HepG2 (cell line): ENCODE results near the gene MIEF1. TPM values are rescaled to one million over a fixed set of nuclear protein-coding genes. Genes with fewer than 3 reads are reported as not detected.

Experiments
- ATAC-seq: fragments of 200-7000 bp; cut with Tn5 transposase; 3 replicates; pipeline ENCODE4 v1.9.1; 2020; ENCODE audit warnings: mild to moderate bottlenecking, moderate library complexity
- BruUV-seq: library from RNA; stranded (reverse); fragments of 400-500 nt; replicated peaks from 2 replicates; lab custom pipeline; 2021; lab: Mats Ljungman, UMichigan
- CTCF ChIA-PET: fragments of 300-600 bp; formaldehyde crosslinking; extraction: SDS; loops from one replicate; lab custom pipeline; 2021; ENCODE audit warnings: low total read pairs, inconsistent platforms, low intra/inter-chr PET ratio; lab: Yijun Ruan, JAX
- POLR2A ChIA-PET: fragments of 350-600 bp; sonication (Branson Sonifier 250); formaldehyde crosslinking; loops from one replicate; lab custom pipeline; 2020; ENCODE audit warnings: antibody characterized with exemption, inconsistent platforms; lab: Yijun Ruan, JAX
- DNase-seq: peaks from one replicate; pipeline ENCODE4 v3.0.0-alpha.2; 2015; ENCODE audit warnings: low spot score
- FAIRE-seq: peaks from 3 replicates; lab custom pipeline; 2011; peaks lifted over from hg19 to GRCh38; lab: Jason Lieb, UNC
- H2AFZ ChIP-seq: one replicate; pipeline ENCODE4 v1.6.1; 2011; ENCODE audit warnings: low read length, inconsistent platforms
- H3K27ac ChIP-seq: fragments of 300-600 bp; 3 replicates; pipeline ENCODE4 v1.8.0; 2011; ENCODE audit warnings: mixed run types, mild to moderate bottlenecking, mixed read lengths, low read length, inconsistent platforms; ENCODE audit not compliant: insufficient read depth; ENCODE audit errors: extremely low read length
- H3K27me3 ChIP-seq, 2 experiments: fragments of 200-600 bp in 1 of 2; 2 replicates in 1 of 2; 3 replicates in 1 of 2; pipeline versions ENCODE4 v1.6.0 to v1.8.0; 2011; ENCODE audit warnings: low read length in 2 of 2, mild to moderate bottlenecking in 2 of 2, moderate library complexity in 2 of 2, inconsistent platforms in 1 of 2; ENCODE audit not compliant: insufficient read depth in 2 of 2, control insufficient read depth in 1 of 2
- H3K36me3 ChIP-seq, 2 experiments: fragments of 200-600 bp in 1 of 2; replicated peaks in 1 of 2; 2 replicates in 1 of 2; 3 replicates in 1 of 2; pipeline versions ENCODE4 v1.5.1 to v1.8.0; 2011; ENCODE audit warnings: low read length in 2 of 2, inconsistent platforms in 1 of 2; ENCODE audit not compliant: insufficient read depth in 2 of 2, control insufficient read depth in 1 of 2
- H3K4me1 ChIP-seq: 2 replicates; pipeline ENCODE4 v1.5.1; 2012; ENCODE audit warnings: low read length, inconsistent platforms; ENCODE audit not compliant: insufficient read depth
- H3K4me2 ChIP-seq: 2 replicates; pipeline ENCODE4 v1.6.0; 2011; ENCODE audit warnings: low read depth, low read length, inconsistent platforms
- H3K4me3 ChIP-seq, 3 experiments: fragments of 200-600 bp in 1 of 3; sonication (generic), shearing (Covaris generic) in 1 of 3; replicated peaks in 1 of 3; 2 replicates each; pipeline ENCODE4 v1.5.1; 2011 to 2016; ENCODE audit warnings: low read length in 3 of 3, inconsistent platforms in 2 of 3, low read depth in 2 of 3, mild to moderate bottlenecking in 2 of 3, control low read depth in 1 of 3, mixed read lengths in 1 of 3; ENCODE audit not compliant: insufficient read depth in 1 of 3
- H3K79me2 ChIP-seq: one replicate; pipeline ENCODE4 v1.6.1; 2011; ENCODE audit warnings: low read length, inconsistent platforms; ENCODE audit not compliant: insufficient read depth
- H3K9ac ChIP-seq: 2 replicates; pipeline ENCODE4 v1.6.0; 2011; ENCODE audit warnings: mild to moderate bottlenecking, low read depth, low read length, inconsistent platforms; ENCODE audit not compliant: insufficient read depth
- H3K9me3 ChIP-seq: 2 replicates; pipeline ENCODE4 v1.5.1; 2012; ENCODE audit warnings: mild to moderate bottlenecking, low read length
- H4K20me1 ChIP-seq: 2 replicates; pipeline ENCODE4 v1.6.0; 2011; ENCODE audit warnings: inconsistent platforms, mild to moderate bottlenecking, low read length, moderate library complexity; ENCODE audit not compliant: insufficient read depth
- AGO1 ChIP-seq: fragments of 200-400 bp; formaldehyde crosslinking; IDR thresholded peaks from 2 replicates; pipeline ENCODE4 v1.6.1; 2017; ENCODE audit warnings: mild to moderate bottlenecking, low read depth, low read length, moderate library complexity; ENCODE audit not compliant: poor library complexity, severe bottlenecking
- GATA4 ChIP-seq: sonication (generic); IDR thresholded peaks from 2 replicates; pipeline ENCODE4 v1.6.1; 2016; ENCODE audit warnings: antibody characterized with exemption, low read depth, borderline replicate concordance
- HNRNPL ChIP-seq: fragments of 200-400 bp; formaldehyde crosslinking; IDR thresholded peaks from 2 replicates; pipeline ENCODE4 v1.6.1; 2017; ENCODE audit warnings: mild to moderate bottlenecking, low read depth, low read length
- KLF12 ChIP-seq: sonication (generic); formaldehyde crosslinking; IDR thresholded peaks from 2 replicates; pipeline ENCODE4 v1.4.0; 2020; ENCODE audit warnings: missing genetic modification reagents, borderline replicate concordance
- MAFK ChIP-seq, 2 experiments: IDR thresholded peaks in 1 of 2; conservative IDR thresholded peaks in 1 of 2; 2 replicates each; pipeline ENCODE4 v1.6.1; 2011; ENCODE audit warnings: improper control_type of control experiment in 2 of 2, low read length in 2 of 2
- PHF20 ChIP-seq: sonication (generic); formaldehyde crosslinking; IDR thresholded peaks from 2 replicates; pipeline ENCODE4 v1.5.0; 2020; ENCODE audit warnings: mild to moderate bottlenecking, missing genetic modification reagents
- PHF21A ChIP-seq: sonication (generic); formaldehyde crosslinking; IDR thresholded peaks from 2 replicates; pipeline ENCODE4 v1.5.0; 2020; ENCODE audit warnings: mild to moderate bottlenecking, missing genetic modification reagents
- PRDM10 ChIP-seq: sonication (generic); formaldehyde crosslinking; IDR thresholded peaks from 2 replicates; pipeline ENCODE4 v1.4.0; 2020; ENCODE audit warnings: low read depth, missing genetic modification reagents
- SAP130 ChIP-seq: IDR thresholded peaks from 2 replicates; pipeline ENCODE4 v1.6.1; 2016; ENCODE audit warnings: low read depth
- SIN3A ChIP-seq: IDR thresholded peaks from 2 replicates; pipeline ENCODE4 v1.6.1; 2011; ENCODE audit warnings: low read depth, mild to moderate bottlenecking, control low read depth, low read length, borderline replicate concordance
- SMARCC2 ChIP-seq: fragments of 450-650 bp; IDR thresholded peaks from 2 replicates; pipeline ENCODE4 v1.6.1; 2017; ENCODE audit warnings: antibody characterized with exemption, mild to moderate bottlenecking
- SP5 ChIP-seq: IDR thresholded peaks from 2 replicates; pipeline ENCODE4 v1.6.1; 2016; ENCODE audit warnings: low read depth, borderline replicate concordance
- TBX2 ChIP-seq: sonication (generic); formaldehyde crosslinking; IDR thresholded peaks from 2 replicates; pipeline ENCODE4 v1.5.0; 2020; ENCODE audit warnings: missing genetic modification reagents, mild to moderate bottlenecking, borderline replicate concordance
- TSC22D2 ChIP-seq: sonication (generic); formaldehyde crosslinking; IDR thresholded peaks from 2 replicates; pipeline ENCODE4 v1.5.1; 2020; ENCODE audit warnings: missing genetic modification reagents, mild to moderate bottlenecking, borderline replicate concordance
- ZBTB7A ChIP-seq: sonication (generic); formaldehyde crosslinking; IDR thresholded peaks from 2 replicates; pipeline ENCODE4 v1.8.0; 2022; ENCODE audit warnings: mild to moderate bottlenecking, missing genetic modification reagents
- ZC3H4 ChIP-seq: sonication (generic); formaldehyde crosslinking; IDR thresholded peaks from 2 replicates; pipeline ENCODE4 v1.4.0; 2020; ENCODE audit warnings: missing genetic modification reagents, borderline replicate concordance
- ZFYVE20 ChIP-seq: sonication (generic); formaldehyde crosslinking; IDR thresholded peaks from 2 replicates; pipeline ENCODE4 v1.8.0; 2023; ENCODE audit warnings: low read depth, mild to moderate bottlenecking, moderate library complexity, missing genetic modification reagents, borderline replicate concordance
- ZNF24 ChIP-seq: fragments of 450-650 bp; IDR thresholded peaks from 2 replicates; pipeline ENCODE4 v1.6.1; 2017; ENCODE audit warnings: antibody characterized with exemption, mild to moderate bottlenecking
- ZNF496 ChIP-seq: sonication (generic); formaldehyde crosslinking; IDR thresholded peaks from 2 replicates; pipeline ENCODE4 v1.8.1; 2023; ENCODE audit warnings: mild to moderate bottlenecking, moderate library complexity, missing genetic modification reagents; ENCODE audit not compliant: insufficient replicate concordance
- ZNF772 ChIP-seq: sonication (generic); formaldehyde crosslinking; IDR thresholded peaks from 2 replicates; pipeline ENCODE4 v1.5.0; 2020; ENCODE audit warnings: mild to moderate bottlenecking, missing genetic modification reagents
- ZNF83 ChIP-seq: sonication (generic); formaldehyde crosslinking; IDR thresholded peaks from 2 replicates; pipeline ENCODE4 v1.4.0; 2020; ENCODE audit warnings: missing genetic modification reagents, mild to moderate bottlenecking, borderline replicate concordance
- WGBS: methylation state at CpG from one replicate; pipeline ENCODE4 v1.1.6; 2017; ENCODE audit warnings: low lambda C conversion rate; 5-methylcytosine and 5-hydroxymethylcytosine counted together
- in situ Hi-C: cut with HindIII; loops from 2 replicates; pipeline ENCODE4 v1.10.0; 2017; ENCODE audit warnings: low pct_unique_long_range_greater_than_20kb; ENCODE audit not compliant: extremely low pct_ligation_motif_present
- intact Hi-C: fragments of 100-400 bp; cut with micrococcal nuclease; formaldehyde crosslinking; loops from one replicate; pipeline ENCODE4 v1.10.0; 2022; ENCODE audit not compliant: unreplicated experiment
- polyA plus RNA-seq, 8 experiments: library from polyadenylated mRNA; depleted of rRNA in 3 of 8; stranded (reverse) in 7 of 8; unstranded in 1 of 8; fragments of >200 nt; fragmentation: Illumina TruSeq in 4 of 8; extraction: Trizol in 4 of 8; gene quantifications; 2 replicates each; pipeline versions ENCODE4 v1.2.1 to v1.2.3, GENCODE V29; 2011 to 2016; ENCODE audit warnings: low read depth in 4 of 8, missing spikeins in 1 of 8, mixed read lengths in 1 of 8; ENCODE audit not compliant: insufficient read depth in 1 of 8
- total RNA-seq, 5 experiments: library from RNA; depleted of rRNA; stranded (reverse); fragments of >200 nt; fragmentation: Illumina TruSeq; extraction: Trizol; gene quantifications; 2 replicates each; pipeline ENCODE4 v1.2.3, GENCODE V29; 2016; ENCODE audit warnings: low read depth in 1 of 5

Gene MIEF1
- total and polyA plus RNA-seq, 2 of the 13 experiments (the other 11 are each of a cell fraction or from before 2014, with no cell fraction given), result 21.7 to 34.8 TPM

GRCh38 chr22:39470451-39471291, 31.4 kb upstream of the MIEF1 start:
- 5% methylated on average over 5 of the region's 16 CpGs for WGBS
- ATAC-seq, result peak; percentile 5
- TF ChIP-seq TSC22D2 (no peak), GATA4 (no peak), HNRNPL (0 out of 2 replicates have a peak, but pooled peaks have one; percentile 30), ZNF83 (CRISPR knock-in tag) (no peak), ZNF24 (no peak), KLF12 (no peak), ZC3H4 (CRISPR knock-in tag) (no peak), TBX2 (CRISPR knock-in tag) (0 out of 2 replicates have a peak, but pooled peaks have one; percentile 0), MAFK (conservative IDR thresholded peaks at IDR 0.05 in 1 of 2, IDR thresholded peaks at IDR 0.05 in 1 of 2; ENCODE audit: low read length in 2 of 2) (peak in 1 of 2 experiments; percentile 53; a peak in 2 of 4 replicates), PRDM10 (CRISPR knock-in tag) (0 out of 2 replicates have a peak, but pooled peaks have one; percentile 45), ZNF772 (CRISPR knock-in tag) (0 out of 2 replicates have a peak, but pooled peaks have one; percentile 15), PHF20 (CRISPR knock-in tag) (0 out of 2 replicates have a peak, but pooled peaks have one; percentile 4), SIN3A (no peak), ZFYVE20 (CRISPR knock-in tag) (0 out of 2 replicates have a peak, but pooled peaks have one; percentile 37), ZNF496 (CRISPR knock-in tag) (no peak), SAP130 (CRISPR knock-in tag) (0 out of 2 replicates have a peak, but pooled peaks have one; percentile 26), ZBTB7A (CRISPR knock-in tag) (no peak), AGO1 (no peak), SMARCC2 (no peak), SP5 (CRISPR knock-in tag) (peak; percentile 13; the same call in 1 of the 2 replicates), PHF21A (CRISPR knock-in tag) (0 out of 2 replicates have a peak, but pooled peaks have one; percentile 8)

More at GRCh38 chr22:39470451-39471291, 31.4 kb upstream of the MIEF1 start:
- intact Hi-C loops (no loop called here), in situ Hi-C loops (no loop called here)
- ChIA-PET CTCF (no interaction called here), POLR2A (interaction anchor here (0.5 to 2.2 kb wide), 6 partner anchors 31 to 151 kb away, joined by 3 to 16 read pairs (median 4); partner anchors contain the start of genes ATF4, MIEF1 and RPL3)
- no peak overlapping the region for H3K27ac ChIP-seq
- peak overlapping the region; percentile 42 to 70 (median 43) for H3K4me3 ChIP-seq
- H2AFZ ChIP-seq, result no peak overlapping the region
- peak overlapping the region; percentile 46 for H3K9ac ChIP-seq
- DNase-seq (peak; percentile 37), FAIRE-seq (no peak)
- H4K20me1 ChIP-seq, result no peaks in the 10 kb centered on the region
- no peaks in the 10 kb centered on the region for H3K36me3 ChIP-seq
- BruUV-seq, result no TSS peak
- H3K4me2 ChIP-seq, result peak overlapping the region; percentile 91
- H3K79me2 ChIP-seq, result no peaks in the 10 kb centered on the region
- peaks cover 92% of the 10 kb centered on the region for H3K4me1 ChIP-seq
- no peaks in the 10 kb centered on the region for H3K9me3 ChIP-seq
- peaks cover 2 to 33% of the 10 kb centered on the region in 2 experiments; a peak in 3 of 5 replicates for H3K27me3 ChIP-seq
